RKO (cell line): Measurements from ENCODE around the gene RPS27L.
"Not testable (repeated sequence)": the region's sequence is repeated elsewhere in the genome, so short reads cannot be mapped to it uniquely, and the experiment has no call there.

ENCODE experiments used
- DNase-seq: peaks from one replicate; pipeline ENCODE4 v3.0.0-alpha.2; 2016; ENCODE audit warnings: low spot score

The RPS27L gene

GRCh38 chr15:63098901-63099300, 58.4 kb downstream of the RPS27L start:
- DNase-seq, result not testable (repeated sequence)
